HepG2 (cell line): Measurements from ENCODE around the gene MS4A3. TPM values are rescaled to one million over a fixed set of nuclear protein-coding genes. Genes with fewer than 3 reads are reported as not detected.

Source experiments
- ATAC-seq: fragments of 200-7000 bp; cut with Tn5 transposase; 3 replicates; pipeline ENCODE4 v1.9.1; 2020; ENCODE audit warnings: mild to moderate bottlenecking, moderate library complexity
- BruUV-seq: library from RNA; stranded (reverse); fragments of 400-500 nt; replicated peaks from 2 replicates; lab custom pipeline; 2021; lab: Mats Ljungman, UMichigan
- CTCF ChIA-PET: fragments of 300-600 bp; formaldehyde crosslinking; extraction: SDS; loops from one replicate; lab custom pipeline; 2021; ENCODE audit warnings: low total read pairs, inconsistent platforms, low intra/inter-chr PET ratio; lab: Yijun Ruan, JAX
- POLR2A ChIA-PET: fragments of 350-600 bp; sonication (Branson Sonifier 250); formaldehyde crosslinking; loops from one replicate; lab custom pipeline; 2020; ENCODE audit warnings: antibody characterized with exemption, inconsistent platforms; lab: Yijun Ruan, JAX
- DNase-seq: peaks from one replicate; pipeline ENCODE4 v3.0.0-alpha.2; 2015; ENCODE audit warnings: low spot score
- FAIRE-seq: peaks from 3 replicates; lab custom pipeline; 2011; peaks lifted over from hg19 to GRCh38; lab: Jason Lieb, UNC
- H2AFZ ChIP-seq: one replicate; pipeline ENCODE4 v1.6.1; 2011; ENCODE audit warnings: low read length, inconsistent platforms
- H3K27ac ChIP-seq: fragments of 300-600 bp; 3 replicates; pipeline ENCODE4 v1.8.0; 2011; ENCODE audit warnings: mixed run types, mild to moderate bottlenecking, mixed read lengths, low read length, inconsistent platforms; ENCODE audit not compliant: insufficient read depth; ENCODE audit errors: extremely low read length
- H3K27me3 ChIP-seq, 2 experiments: fragments of 200-600 bp in 1 of 2; 2 replicates in 1 of 2; 3 replicates in 1 of 2; pipeline versions ENCODE4 v1.6.0 to v1.8.0; 2011; ENCODE audit warnings: low read length in 2 of 2, mild to moderate bottlenecking in 2 of 2, moderate library complexity in 2 of 2, inconsistent platforms in 1 of 2; ENCODE audit not compliant: insufficient read depth in 2 of 2, control insufficient read depth in 1 of 2
- H3K36me3 ChIP-seq, 2 experiments: fragments of 200-600 bp in 1 of 2; replicated peaks in 1 of 2; 2 replicates in 1 of 2; 3 replicates in 1 of 2; pipeline versions ENCODE4 v1.5.1 to v1.8.0; 2011; ENCODE audit warnings: low read length in 2 of 2, inconsistent platforms in 1 of 2; ENCODE audit not compliant: insufficient read depth in 2 of 2, control insufficient read depth in 1 of 2
- H3K4me1 ChIP-seq: 2 replicates; pipeline ENCODE4 v1.5.1; 2012; ENCODE audit warnings: low read length, inconsistent platforms; ENCODE audit not compliant: insufficient read depth
- H3K4me2 ChIP-seq: 2 replicates; pipeline ENCODE4 v1.6.0; 2011; ENCODE audit warnings: low read depth, low read length, inconsistent platforms
- H3K4me3 ChIP-seq, 3 experiments: fragments of 200-600 bp in 1 of 3; sonication (generic), shearing (Covaris generic) in 1 of 3; replicated peaks in 1 of 3; 2 replicates each; pipeline ENCODE4 v1.5.1; 2011 to 2016; ENCODE audit warnings: low read length in 3 of 3, inconsistent platforms in 2 of 3, low read depth in 2 of 3, mild to moderate bottlenecking in 2 of 3, control low read depth in 1 of 3, mixed read lengths in 1 of 3; ENCODE audit not compliant: insufficient read depth in 1 of 3
- H3K79me2 ChIP-seq: one replicate; pipeline ENCODE4 v1.6.1; 2011; ENCODE audit warnings: low read length, inconsistent platforms; ENCODE audit not compliant: insufficient read depth
- H3K9ac ChIP-seq: 2 replicates; pipeline ENCODE4 v1.6.0; 2011; ENCODE audit warnings: mild to moderate bottlenecking, low read depth, low read length, inconsistent platforms; ENCODE audit not compliant: insufficient read depth
- H3K9me3 ChIP-seq: 2 replicates; pipeline ENCODE4 v1.5.1; 2012; ENCODE audit warnings: mild to moderate bottlenecking, low read length
- H4K20me1 ChIP-seq: 2 replicates; pipeline ENCODE4 v1.6.0; 2011; ENCODE audit warnings: inconsistent platforms, mild to moderate bottlenecking, low read length, moderate library complexity; ENCODE audit not compliant: insufficient read depth
- CHD2 ChIP-seq: IDR thresholded peaks from 2 replicates; pipeline ENCODE4 v1.6.1; 2011; ENCODE audit warnings: low read depth, low read length, improper control_type of control experiment
- EP300 ChIP-seq, 3 experiments: sonication (generic) in 1 of 3; formaldehyde crosslinking in 1 of 3; IDR thresholded peaks; 2 replicates each; pipeline versions ENCODE4 v1.5.1 to v1.6.1; 2011 to 2020; ENCODE audit warnings: low read depth in 2 of 3, low read length in 2 of 3, borderline replicate concordance in 1 of 3, improper control_type of control experiment in 1 of 3, mild to moderate bottlenecking in 1 of 3, missing genetic modification reagents in 1 of 3, moderate library complexity in 1 of 3
- ESRRA ChIP-seq: sonication (generic); formaldehyde crosslinking; IDR thresholded peaks from 2 replicates; pipeline ENCODE4 v1.5.1; 2020; ENCODE audit warnings: mild to moderate bottlenecking, low read depth, missing genetic modification reagents
- FOXA3 ChIP-seq: IDR thresholded peaks from 2 replicates; pipeline ENCODE4 v1.6.1; 2016; ENCODE audit warnings: missing genetic modification reagents, missing compliant biosample characterization
- FOXO1 ChIP-seq: sonication (generic); formaldehyde crosslinking; IDR thresholded peaks from 2 replicates; pipeline ENCODE4 v1.4.0; 2020; ENCODE audit warnings: missing genetic modification reagents
- MLLT10 ChIP-seq: sonication (generic); formaldehyde crosslinking; IDR thresholded peaks from 2 replicates; pipeline ENCODE4 v1.4.0; 2020; ENCODE audit warnings: missing genetic modification reagents
- MYPOP ChIP-seq: sonication (generic); formaldehyde crosslinking; IDR thresholded peaks from 2 replicates; pipeline ENCODE4 v1.8.1; 2023; ENCODE audit warnings: mild to moderate bottlenecking, moderate library complexity, missing genetic modification reagents
- SOX6 ChIP-seq, 2 experiments: fragments of 450-650 bp in 1 of 2; sonication (generic) in 1 of 2; formaldehyde crosslinking in 1 of 2; IDR thresholded peaks; 2 replicates each; pipeline versions ENCODE4 v1.4.0 to v1.6.1; 2017 to 2020; ENCODE audit warnings: antibody characterized with exemption in 1 of 2, mild to moderate bottlenecking in 1 of 2, missing genetic modification reagents in 1 of 2
- ZNF234 ChIP-seq: sonication (generic); formaldehyde crosslinking; conservative IDR thresholded peaks from 2 replicates; pipeline ENCODE4 v1.5.1; 2020; ENCODE audit warnings: mild to moderate bottlenecking, missing genetic modification reagents
- ZNF33A ChIP-seq: sonication (generic); formaldehyde crosslinking; IDR thresholded peaks from 2 replicates; pipeline ENCODE4 v1.5.1; 2020; ENCODE audit warnings: missing genetic modification reagents, mild to moderate bottlenecking, moderate library complexity, borderline replicate concordance
- WGBS: methylation state at CpG from one replicate; pipeline ENCODE4 v1.1.6; 2017; ENCODE audit warnings: low lambda C conversion rate; 5-methylcytosine and 5-hydroxymethylcytosine counted together
- in situ Hi-C: cut with HindIII; loops from 2 replicates; pipeline ENCODE4 v1.10.0; 2017; ENCODE audit warnings: low pct_unique_long_range_greater_than_20kb; ENCODE audit not compliant: extremely low pct_ligation_motif_present
- intact Hi-C: fragments of 100-400 bp; cut with micrococcal nuclease; formaldehyde crosslinking; loops from one replicate; pipeline ENCODE4 v1.10.0; 2022; ENCODE audit not compliant: unreplicated experiment
- polyA plus RNA-seq, 8 experiments: library from polyadenylated mRNA; depleted of rRNA in 3 of 8; stranded (reverse) in 7 of 8; unstranded in 1 of 8; fragments of >200 nt; fragmentation: Illumina TruSeq in 4 of 8; extraction: Trizol in 4 of 8; gene quantifications; 2 replicates each; pipeline versions ENCODE4 v1.2.1 to v1.2.3, GENCODE V29; 2011 to 2016; ENCODE audit warnings: low read depth in 4 of 8, missing spikeins in 1 of 8, mixed read lengths in 1 of 8; ENCODE audit not compliant: insufficient read depth in 1 of 8
- total RNA-seq, 5 experiments: library from RNA; depleted of rRNA; stranded (reverse); fragments of >200 nt; fragmentation: Illumina TruSeq; extraction: Trizol; gene quantifications; 2 replicates each; pipeline ENCODE4 v1.2.3, GENCODE V29; 2016; ENCODE audit warnings: low read depth in 1 of 5

Gene MS4A3
- total and polyA plus RNA-seq, 2 of the 13 experiments (the other 11 are each of a cell fraction or from before 2014, with no cell fraction given), result not detected

DNA sequence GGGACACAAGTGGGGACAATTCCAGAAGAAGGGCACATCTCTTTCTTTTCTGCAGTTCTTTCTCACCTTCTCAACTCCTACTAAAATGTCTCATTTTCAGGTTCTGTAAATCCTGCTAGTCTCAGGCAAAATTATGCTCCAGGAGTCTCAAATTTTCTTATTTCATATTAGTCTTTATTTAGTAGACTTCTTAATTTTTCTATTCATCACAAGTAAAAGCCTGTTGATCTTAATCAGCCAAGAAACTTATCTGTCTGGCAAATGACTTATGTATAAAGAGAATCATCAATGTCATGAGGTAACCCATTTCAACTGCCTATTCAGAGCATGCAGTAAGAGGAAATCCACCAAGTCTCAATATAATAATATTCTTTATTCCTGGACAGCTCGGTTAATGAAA, 31.9 kb downstream of the MS4A3 start, which contains the start of gene MS4A2:
Gene MS4A2, plus strand, starts transcription at position 301 of the 400 bp plus-strand sequence. CDS start 102 bp downstream, outside the sequence.
- no peak for TF ChIP-seq MYPOP (CRISPR knock-in tag)
- no peak for TF ChIP-seq FOXO1 (CRISPR knock-in tag)
- no peak for TF ChIP-seq ZNF234
- TF ChIP-seq ESRRA (CRISPR knock-in tag), result no peak
- TF ChIP-seq, all 625 proteins: peak for 0
- H4K20me1 ChIP-seq, result no peaks in the 10 kb centered on the region
- no peaks in the 10 kb centered on the region for H3K79me2 ChIP-seq
- intact Hi-C loops, result no loop called here
- H3K27me3 ChIP-seq, result no peaks in the 10 kb centered on the region
- ChIA-PET CTCF (no interaction called here), POLR2A (no interaction called here)
- FAIRE-seq (no peak), ATAC-seq (no peak), DNase-seq (no peak)
- no peak within 1 kb of the TSS for H3K27ac ChIP-seq
- H3K4me2 ChIP-seq, result no peak within 1 kb of the TSS
- H3K36me3 ChIP-seq, result no peaks in the 10 kb centered on the region
- H3K4me3 ChIP-seq, result no peak within 1 kb of the TSS
- WGBS, result 3% methylated on average over 1 of the region's 1 CpG
- no peaks in the 10 kb centered on the region for H3K9me3 ChIP-seq
- in situ Hi-C loops, result no loop called here
- no peak within 1 kb of the TSS for H2AFZ ChIP-seq
- no peak within 1 kb of the TSS for H3K9ac ChIP-seq
- no TSS peak for BruUV-seq
- H3K4me1 ChIP-seq, result no peaks in the 10 kb centered on the region

- no TSS peak for BruUV-seq
- ATAC-seq (no peak), DNase-seq (no peak), FAIRE-seq (no peak)
- no peaks in the 10 kb centered on the region for H3K36me3 ChIP-seq
- H3K27ac ChIP-seq, result no peak overlapping the region
- H3K9ac ChIP-seq, result no peak overlapping the region
- H3K4me1 ChIP-seq, result peaks cover 31% of the 10 kb centered on the region
- H3K79me2 ChIP-seq, result no peaks in the 10 kb centered on the region
- H3K4me2 ChIP-seq, result no peak overlapping the region
- no peak overlapping the region for H3K4me3 ChIP-seq
- H3K9me3 ChIP-seq, result no peaks in the 10 kb centered on the region
- no peak overlapping the region for H2AFZ ChIP-seq
- intact Hi-C loops (loop anchor here (5.0 kb wide), 1 partner anchor 473 kb away; no protein-coding TSS in a partner anchor), in situ Hi-C loops (no loop called here)
- no peaks in the 10 kb centered on the region for H3K27me3 ChIP-seq
- peak in 1 of 2 experiments; percentile 18; a peak in 1 of 4 replicates for TF ChIP-seq EP300 (IDR thresholded peaks at IDR 0.05; ENCODE audit: low read depth in 2 of 2, low read length in 2 of 2)
- TF ChIP-seq EP300 (CRISPR knock-in tag; IDR thresholded peaks at IDR 0.05; ENCODE audit: borderline replicate concordance), result no peak
- TF ChIP-seq SOX6 (IDR thresholded peaks at IDR 0.05), result no peak
- TF ChIP-seq SOX6 (CRISPR knock-in tag; IDR thresholded peaks at IDR 0.05), result no peak
- 0 out of 2 replicates have a peak, but pooled peaks have one; percentile 11 for TF ChIP-seq FOXA3 (CRISPR knock-in tag)
- no peak for TF ChIP-seq MLLT10
- no peak for TF ChIP-seq ZNF33A (CRISPR knock-in tag)
- no peak for TF ChIP-seq CHD2
- no peaks in the 10 kb centered on the region for H4K20me1 ChIP-seq
- ChIA-PET CTCF (no interaction called here), POLR2A (no interaction called here)
- 9% methylated on average over 4 of the region's 4 CpGs for whole genome bisulfite sequencing
Observed at GRCh38 chr11:60095477-60096120, 39.1 kb downstream of the MS4A3 start.
